MCF 10A (cell line): Measurements from ENCODE around the gene CBX3. TPM values are rescaled to one million over a fixed set of nuclear protein-coding genes. Genes with fewer than 3 reads are reported as not detected.

Experiments
- BruUV-seq: library from RNA; stranded (reverse); fragments of 400-500 nt; replicated peaks from 2 replicates; lab custom pipeline; 2021; lab: Mats Ljungman, UMichigan
- CTCF ChIA-PET: fragments of 300-600 bp; sonication (Branson Sonifier 250); formaldehyde crosslinking; extraction: SDS; loops from one replicate; lab custom pipeline; 2021; ENCODE audit warnings: antibody characterized with exemption, inconsistent platforms; lab: Yijun Ruan, JAX
- POLR2A ChIA-PET: fragments of 300-600, 350-650 bp; sonication (Branson Sonifier 250); formaldehyde crosslinking; extraction: SDS; loops from one replicate; lab custom pipeline; 2020; ENCODE audit warnings: antibody characterized with exemption, inconsistent platforms; lab: Yijun Ruan, JAX
- DNase-seq: peaks from one replicate; pipeline ENCODE4 v3.0.0-alpha.2; 2018; ENCODE audit not compliant: unreplicated experiment
- H3K27ac Mint-ChIP-seq: one replicate; pipeline ENCODE4 v1.8.0; 2022; ENCODE audit warnings: mild to moderate bottlenecking, low read depth, mixed read lengths; ENCODE audit not compliant: unreplicated experiment
- H3K27me3 Mint-ChIP-seq: one replicate; pipeline ENCODE4 v1.8.0; 2022; ENCODE audit warnings: mixed read lengths; ENCODE audit not compliant: insufficient read depth, unreplicated experiment
- H3K36me3 Mint-ChIP-seq: one replicate; pipeline ENCODE4 v1.8.0; 2022; ENCODE audit warnings: mild to moderate bottlenecking, moderate library complexity, mixed read lengths; ENCODE audit not compliant: insufficient read depth, unreplicated experiment
- H3K4me1 Mint-ChIP-seq: one replicate; pipeline ENCODE4 v1.8.0; 2022; ENCODE audit warnings: mixed read lengths; ENCODE audit not compliant: insufficient read depth, unreplicated experiment
- H3K4me3 Mint-ChIP-seq: one replicate; pipeline ENCODE4 v1.8.0; 2022; ENCODE audit warnings: mild to moderate bottlenecking, moderate library complexity, mixed read lengths; ENCODE audit not compliant: unreplicated experiment
- H3K9me3 Mint-ChIP-seq: one replicate; pipeline ENCODE4 v1.8.0; 2022; ENCODE audit warnings: mixed read lengths; ENCODE audit not compliant: unreplicated experiment
- CTCF ChIP-seq: fragments of 200-600 bp; IDR thresholded peaks from one replicate; pipeline ENCODE4 v1.8.0; 2022; ENCODE audit warnings: antibody characterized with exemption, mild to moderate bottlenecking; ENCODE audit not compliant: unreplicated experiment
- intact Hi-C: fragments of 100-400 bp; cut with micrococcal nuclease; formaldehyde crosslinking; loops from 2 replicates; pipeline ENCODE4 v1.14.1; 2022
- total RNA-seq: library from RNA; stranded (reverse); gene quantifications from 2 replicates; pipeline ENCODE4 v1.2.3, GENCODE V29; 2022

The CBX3 gene
- total RNA-seq, 1 experiment from 2014 or later = 171 TPM

DNA sequence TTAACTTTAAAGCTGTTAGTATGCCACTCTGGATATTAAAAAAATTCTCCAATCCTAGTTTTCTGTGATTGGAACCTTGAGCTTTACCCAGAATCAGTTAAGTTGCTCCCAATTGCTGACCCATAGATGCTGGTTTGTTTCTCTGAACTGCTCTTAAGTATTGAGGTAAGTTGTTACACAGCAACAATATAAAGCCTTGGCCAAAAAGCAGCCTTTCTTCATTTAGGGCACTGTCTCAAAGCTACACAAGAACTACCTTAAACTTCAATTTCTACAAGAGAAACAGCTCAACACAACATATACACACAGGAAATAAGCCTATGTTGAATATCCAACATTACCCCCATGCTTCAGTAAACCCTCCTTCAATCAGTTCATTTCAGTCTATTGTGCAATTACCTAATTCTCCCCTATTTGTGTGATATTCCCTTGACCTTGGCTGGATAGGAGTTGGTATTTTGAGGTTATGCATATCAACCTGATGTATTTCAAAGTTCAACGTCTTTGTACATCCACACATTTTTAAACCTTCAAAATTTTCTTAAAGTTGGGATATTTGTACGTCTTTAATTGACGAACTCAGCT lies 12.5 kb upstream of the CBX3 start:
- Mint-ChIP-seq H3K27ac (no peak overlapping the region), H3K4me3 (no peak overlapping the region), H3K4me1 (peaks cover 7% of the 10 kb centered on the region), H3K9me3 (no peaks in the 10 kb centered on the region), H3K36me3 (peaks cover 94% of the 10 kb centered on the region), H3K27me3 (no peaks in the 10 kb centered on the region)
- POLR2A ChIA-PET = interaction anchor here (0.6 to 11.9 kb wide), 9 partner anchors 8 to 958 kb away, joined by 3 to 202 read pairs (median 4); partner anchors contain the start of genes CBX3 and HNRNPA2B1
- intact Hi-C loops = no loop called here
- no peak for TF ChIP-seq CTCF
- DNase-seq = no peak
- CTCF ChIA-PET = interaction anchor here (0.6 to 2.6 kb wide), 8 partner anchors 9 to 296 kb away, joined by 3 to 15 read pairs (median 6); no protein-coding TSS in a partner anchor
- no TSS peak for BruUV-seq

- Mint-ChIP-seq H3K27ac (no peak overlapping the region), H3K27me3 (no peaks in the 10 kb centered on the region), H3K4me1 (peaks cover 7% of the 10 kb centered on the region), H3K36me3 (peaks cover 94% of the 10 kb centered on the region), H3K9me3 (no peaks in the 10 kb centered on the region), H3K4me3 (no peak overlapping the region)
- TF ChIP-seq CTCF = no peak
- intact Hi-C loops = no loop called here
- BruUV-seq = no TSS peak
- DNase-seq = no peak
- CTCF ChIA-PET = interaction anchor here (0.6 to 2.6 kb wide), 6 partner anchors 8 to 297 kb away, joined by 3 to 15 read pairs (median 6); no protein-coding TSS in a partner anchor
- POLR2A ChIA-PET = interaction anchor here (0.8 to 11.9 kb wide), 5 partner anchors 7 to 957 kb away, joined by 3 to 202 read pairs (median 5); partner anchors contain the start of genes CBX3 and HNRNPA2B1
These were observed 11.8 kb upstream of the CBX3 start for GRCh38 chr7:26189697-26190096.

- H3K27me3 Mint-ChIP-seq = no peaks in the 10 kb centered on the region
- H3K9me3 Mint-ChIP-seq = no peaks in the 10 kb centered on the region
- H3K27ac Mint-ChIP-seq = no peak overlapping the region
- intact Hi-C loops = no loop called here
- TF ChIP-seq CTCF = no peak
- no TSS peak for BruUV-seq
- H3K4me1 Mint-ChIP-seq = peaks cover 11% of the 10 kb centered on the region
- ChIA-PET POLR2A (interaction anchor here (0.6 to 12.9 kb wide), 8 partner anchors 6 to 159 kb away, joined by 3 to 268 read pairs (median 19); partner anchors contain the start of genes CBX3 and HNRNPA2B1), CTCF (interaction anchor here (0.8 to 4.8 kb wide), 3 partner anchors 27 to 100 kb away, joined by 4 to 43 read pairs (median 4); no protein-coding TSS in a partner anchor)
- peaks cover 98% of the 10 kb centered on the region for H3K36me3 Mint-ChIP-seq
- no peak overlapping the region for H3K4me3 Mint-ChIP-seq
- DNase-seq = no peak
These were observed 11.1 kb upstream of the CBX3 start for GRCh38 chr7:26190417-26190869.

DNA sequence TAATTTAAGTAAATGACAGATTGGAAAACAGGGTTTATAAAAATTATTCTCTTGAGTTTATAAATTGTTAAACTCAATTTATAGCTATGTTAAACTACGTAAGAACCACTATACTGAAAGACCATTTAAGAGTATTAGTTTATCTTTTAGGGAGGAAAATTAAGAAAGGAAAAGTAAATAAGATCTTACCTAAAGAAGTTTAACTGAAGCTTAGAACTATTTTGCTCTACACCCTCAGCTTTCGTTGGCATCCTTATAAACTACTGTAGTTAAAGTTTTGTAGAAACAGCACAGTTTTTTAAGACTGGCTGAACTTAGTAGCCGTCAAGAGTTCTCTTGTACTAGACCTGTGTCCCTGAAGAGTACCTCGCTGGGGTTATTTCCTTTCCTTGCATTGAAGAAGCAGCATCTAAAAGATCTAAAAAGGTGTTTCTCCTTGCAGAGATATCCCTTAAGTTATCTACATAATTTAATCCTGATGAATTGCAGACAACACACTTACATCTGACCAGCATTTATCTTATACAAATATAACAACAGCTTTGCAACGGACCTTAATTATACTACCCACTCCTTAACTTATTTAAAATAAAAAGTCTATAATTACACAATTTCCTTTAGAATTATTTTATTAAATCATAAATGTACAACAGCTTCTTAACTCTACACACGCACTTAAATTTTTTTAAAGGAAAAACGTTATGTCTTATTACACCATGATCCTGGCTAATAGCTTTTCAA lies 10.1 kb upstream of the CBX3 start:
- Mint-ChIP-seq H3K9me3 (no peaks in the 10 kb centered on the region), H3K27me3 (no peaks in the 10 kb centered on the region), H3K36me3 (peaks cover 100% of the 10 kb centered on the region), H3K4me3 (no peak overlapping the region), H3K27ac (no peak overlapping the region), H3K4me1 (peaks cover 20% of the 10 kb centered on the region)
- CTCF ChIA-PET = interaction anchor here (0.7 to 4.8 kb wide), 9 partner anchors 8 to 476 kb away, joined by 3 to 43 read pairs (median 4); no protein-coding TSS in a partner anchor
- no peak for TF ChIP-seq CTCF
- BruUV-seq = no TSS peak
- intact Hi-C loops = no loop called here
- DNase-seq = no peak
- POLR2A ChIA-PET = interaction anchor here (0.6 to 12.9 kb wide), 11 partner anchors 7 to 309 kb away, joined by 3 to 268 read pairs (median 4); partner anchors contain the start of genes CBX3 and HNRNPA2B1
